Measurements from ENCODE around the gene BCAR1.
A peak's percentile ranks its signal among the peaks of the same experiment; 100 is the strongest.

BCAR1 gene

GRCh38 chr16:75250089-75250808 lies 1.2 kb downstream of the BCAR1 start:
- TF ChIP-seq ZFX (IDR thresholded peaks at IDR 0.05; ENCODE audit: borderline replicate concordance) (no peak), CTCF (IDR thresholded peaks at IDR 0.05) (no peak)
- peak overlapping the region; percentile 90 for H3K27ac ChIP-seq

- H3K27ac ChIP-seq, result peak overlapping the region; percentile 90
- TF ChIP-seq ZFX (IDR thresholded peaks at IDR 0.05; ENCODE audit: borderline replicate concordance), result no peak
- no peak for TF ChIP-seq CTCF (IDR thresholded peaks at IDR 0.05)
Measured at GRCh38 chr16:75249441-75249840, 2.0 kb downstream of the BCAR1 start.

GRCh38 chr16:75248536-75249380 lies 2.7 kb downstream of the BCAR1 start:
- TF ChIP-seq CTCF (IDR thresholded peaks at IDR 0.05) (no peak), ZFX (IDR thresholded peaks at IDR 0.05; ENCODE audit: borderline replicate concordance) (no peak)
- H3K27ac ChIP-seq, result peak overlapping the region; percentile 90; the same call in 1 of the 2 replicates

GRCh38 chr16:75248142-75248535 lies 3.3 kb downstream of the BCAR1 start:
- H3K27ac ChIP-seq, result no peak overlapping the region
- TF ChIP-seq ZFX (IDR thresholded peaks at IDR 0.05; ENCODE audit: borderline replicate concordance) (no peak), CTCF (IDR thresholded peaks at IDR 0.05) (no peak)

- TF ChIP-seq CTCF (IDR thresholded peaks at IDR 0.05) (no peak), ZFX (IDR thresholded peaks at IDR 0.05; ENCODE audit: borderline replicate concordance) (no peak)
- H3K27ac ChIP-seq, result no peak overlapping the region
Measured at GRCh38 chr16:75247249-75247648, 4.2 kb downstream of the BCAR1 start.

- no peak overlapping the region for H3K27ac ChIP-seq
Measured at GRCh38 chr16:75246504-75247205, 4.8 kb downstream of the BCAR1 start.

More at GRCh38 chr16:75246504-75247205, 4.8 kb downstream of the BCAR1 start:
- no peak for TF ChIP-seq ZFX (IDR thresholded peaks at IDR 0.05; ENCODE audit: borderline replicate concordance)
- no peak for TF ChIP-seq CTCF (IDR thresholded peaks at IDR 0.05)

All from 22Rv1 (cell line).